HepG2 (cell line): ENCODE results near the gene ATP1B2. TPM values are rescaled to one million over a fixed set of nuclear protein-coding genes. Genes with fewer than 3 reads are reported as not detected.

Experiments used
- CTCF ChIP-seq: sonication (generic); formaldehyde crosslinking; IDR thresholded peaks from 2 replicates; pipeline ENCODE4 v1.5.0; 2020; ENCODE audit warnings: mild to moderate bottlenecking, missing genetic modification reagents, moderate library complexity
- EHMT2 ChIP-seq: fragments of 200-600 bp; sonication (generic); IDR thresholded peaks from 2 replicates; pipeline ENCODE4 v1.7.0; 2017; ENCODE audit warnings: antibody characterized with exemption, low read depth, low read length, borderline replicate concordance
- EZH2 ChIP-seq: conservative IDR thresholded peaks from 2 replicates; pipeline ENCODE4 v1.6.1; 2012; ENCODE audit warnings: mild to moderate bottlenecking, low read depth, low read length, moderate library complexity
- FIP1L1 ChIP-seq: fragments of 200-400 bp; formaldehyde crosslinking; IDR thresholded peaks from 2 replicates; pipeline ENCODE4 v1.6.1; 2018; ENCODE audit warnings: low read depth, mild to moderate bottlenecking, low read length, moderate library complexity, borderline replicate concordance; ENCODE audit not compliant: insufficient read depth
- HNF4G ChIP-seq, 2 experiments: sonication (generic) in 1 of 2; formaldehyde crosslinking in 1 of 2; IDR thresholded peaks; 2 replicates each; pipeline versions ENCODE4 v1.4.0 to v1.6.1; 2011 to 2020; ENCODE audit warnings: borderline replicate concordance in 2 of 2, low read depth in 2 of 2, mild to moderate bottlenecking in 2 of 2, low read length in 1 of 2, missing genetic modification reagents in 1 of 2, moderate library complexity in 1 of 2
- MYC ChIP-seq: sonication (generic); formaldehyde crosslinking; IDR thresholded peaks from 2 replicates; pipeline ENCODE4 v1.9.0; 2021; ENCODE audit warnings: missing genetic modification reagents, borderline replicate concordance
- NCOR1 ChIP-seq: fragments of 200-600 bp; sonication (generic); IDR thresholded peaks from 2 replicates; pipeline ENCODE4 v1.7.0; 2017; ENCODE audit warnings: antibody characterized with exemption, low read length, borderline replicate concordance
- SKI ChIP-seq: fragments of 450-650 bp; IDR thresholded peaks from one replicate; pipeline ENCODE4 v1.6.1; 2018; ENCODE audit warnings: mild to moderate bottlenecking; ENCODE audit not compliant: partially characterized antibody
- SOX6 ChIP-seq, 2 experiments: fragments of 450-650 bp in 1 of 2; sonication (generic) in 1 of 2; formaldehyde crosslinking in 1 of 2; IDR thresholded peaks; 2 replicates each; pipeline versions ENCODE4 v1.4.0 to v1.6.1; 2017 to 2020; ENCODE audit warnings: antibody characterized with exemption in 1 of 2, mild to moderate bottlenecking in 1 of 2, missing genetic modification reagents in 1 of 2
- TBX2 ChIP-seq: sonication (generic); formaldehyde crosslinking; IDR thresholded peaks from 2 replicates; pipeline ENCODE4 v1.5.0; 2020; ENCODE audit warnings: missing genetic modification reagents, mild to moderate bottlenecking, borderline replicate concordance
- ZEB1 ChIP-seq: IDR thresholded peaks from 2 replicates; pipeline ENCODE4 v1.6.1; 2012; ENCODE audit warnings: mild to moderate bottlenecking, low read depth, inconsistent platforms; ENCODE audit not compliant: insufficient replicate concordance
- ZNF337 ChIP-seq: sonication (generic); formaldehyde crosslinking; IDR thresholded peaks from 2 replicates; pipeline ENCODE4 v1.5.1; 2020; ENCODE audit warnings: missing genetic modification reagents, low read depth, mild to moderate bottlenecking, borderline replicate concordance
- ZNF512 ChIP-seq: sonication (generic); formaldehyde crosslinking; IDR thresholded peaks from 2 replicates; pipeline ENCODE4 v1.4.0; 2020; ENCODE audit warnings: mild to moderate bottlenecking, missing genetic modification reagents
- ZNF549 ChIP-seq: sonication (generic); formaldehyde crosslinking; IDR thresholded peaks from 2 replicates; pipeline ENCODE4 v1.5.0; 2020; ENCODE audit warnings: missing genetic modification reagents
- ZNF609 ChIP-seq: sonication (generic); formaldehyde crosslinking; IDR thresholded peaks from 2 replicates; pipeline ENCODE4 v1.4.0; 2020; ENCODE audit warnings: mild to moderate bottlenecking, missing genetic modification reagents, borderline replicate concordance
- ZSCAN21 ChIP-seq: sonication (generic); formaldehyde crosslinking; IDR thresholded peaks from 2 replicates; pipeline ENCODE4 v1.8.0; 2022; ENCODE audit warnings: mild to moderate bottlenecking, missing genetic modification reagents, moderate library complexity, borderline replicate concordance
- polyA plus RNA-seq, 8 experiments: library from polyadenylated mRNA; depleted of rRNA in 3 of 8; stranded (reverse) in 7 of 8; unstranded in 1 of 8; fragments of >200 nt; fragmentation: Illumina TruSeq in 4 of 8; extraction: Trizol in 4 of 8; gene quantifications; 2 replicates each; pipeline versions ENCODE4 v1.2.1 to v1.2.3, GENCODE V29; 2011 to 2016; ENCODE audit warnings: low read depth in 4 of 8, missing spikeins in 1 of 8, mixed read lengths in 1 of 8; ENCODE audit not compliant: insufficient read depth in 1 of 8
- total RNA-seq, 5 experiments: library from RNA; depleted of rRNA; stranded (reverse); fragments of >200 nt; fragmentation: Illumina TruSeq; extraction: Trizol; gene quantifications; 2 replicates each; pipeline ENCODE4 v1.2.3, GENCODE V29; 2016; ENCODE audit warnings: low read depth in 1 of 5

ATP1B2 gene
- total and polyA plus RNA-seq, 2 of the 13 experiments (the other 11 are each of a cell fraction or from before 2014, with no cell fraction given) = not detected

- no peak for TF ChIP-seq EHMT2
- TF ChIP-seq NCOR1 = peak; percentile 40; the same call in 1 of the 2 replicates
- TF ChIP-seq FIP1L1 = no peak
- no peak for TF ChIP-seq ZNF609
- TF ChIP-seq ZNF337 (CRISPR knock-in tag) = no peak
- TF ChIP-seq MYC (CRISPR knock-in tag) = peak; percentile 50; the same call in 1 of the 2 replicates
- no peak for TF ChIP-seq SOX6 (IDR thresholded peaks at IDR 0.05)
- TF ChIP-seq SOX6 (CRISPR knock-in tag; IDR thresholded peaks at IDR 0.05) = peak; percentile 72
- no peak; the same call in 1 of the 2 replicates for TF ChIP-seq TBX2
- TF ChIP-seq CTCF (CRISPR knock-in tag) = 0 out of 2 replicates have a peak, but pooled peaks have one; percentile 12
- TF ChIP-seq HNF4G (IDR thresholded peaks at IDR 0.05; ENCODE audit: borderline replicate concordance, low read depth, low read length) = peak; percentile 83
- TF ChIP-seq HNF4G (CRISPR knock-in tag; IDR thresholded peaks at IDR 0.05; ENCODE audit: borderline replicate concordance, low read depth) = no peak
- TF ChIP-seq EZH2 = no peak
- peak; percentile 66 for TF ChIP-seq ZEB1
- TF ChIP-seq ZNF512 = no peak
- TF ChIP-seq ZNF549 (CRISPR knock-in tag) = no peak
- TF ChIP-seq ZSCAN21 (CRISPR knock-in tag) = no peak
- TF ChIP-seq SKI = peak; percentile 74
Observed at GRCh38 chr17:7627250-7628121, 23.2 kb upstream of the ATP1B2 start, which contains the start of gene SAT2 (continued).
